GM18867 (cell line): ENCODE data around the gene ZNF90.
"Not testable (repeated sequence)": the region's sequence is repeated elsewhere in the genome, so short reads cannot be mapped to it uniquely, and the experiment has no call there.

Experiments
- ATAC-seq: cut with Tn5 transposase; IDR thresholded peaks from one replicate; pipeline ENCODE4 v1.9.1; 2021; ENCODE audit warnings: mild to moderate bottlenecking, moderate library complexity; ENCODE audit not compliant: unreplicated experiment

The ZNF90 gene

DNA sequence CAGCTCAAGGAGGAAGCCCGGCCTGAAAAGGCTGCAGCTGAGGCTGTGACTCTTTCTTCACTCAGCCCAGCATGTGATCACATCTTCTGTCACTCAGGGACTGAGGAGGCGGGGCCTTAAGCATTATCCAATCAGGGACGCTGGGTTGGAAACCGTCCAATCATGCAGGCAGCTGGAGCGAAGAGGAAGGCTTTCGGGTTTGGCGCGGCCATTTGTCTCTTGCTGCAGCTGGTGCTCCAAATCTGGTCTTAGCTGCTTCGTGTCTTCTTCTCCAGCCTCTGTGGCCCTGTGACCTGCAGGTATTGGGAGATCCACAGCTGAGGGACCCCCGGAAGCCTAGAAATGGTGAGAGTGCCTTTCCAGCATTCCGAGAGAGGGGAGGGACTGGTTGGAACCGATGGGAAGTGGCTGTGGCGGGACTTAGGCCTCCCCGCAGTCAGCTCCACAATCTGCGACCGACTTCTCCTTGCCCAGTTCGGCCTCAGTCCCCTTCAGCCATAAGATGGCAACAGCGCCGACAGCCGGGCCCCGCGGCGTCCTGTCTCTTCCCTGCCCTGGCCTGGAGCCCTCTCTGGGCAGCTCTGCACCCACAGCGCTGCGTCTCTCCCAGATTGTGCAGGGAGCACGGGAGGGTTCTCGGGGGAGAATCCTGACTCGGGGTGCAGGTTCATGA lies at the start of gene ZNF90:
TSS of gene ZNF90 (plus strand) at position 210 of the 673 bp plus-strand sequence. CDS start at position 343, 133 bp downstream.
- ATAC-seq = no peak

DNA sequence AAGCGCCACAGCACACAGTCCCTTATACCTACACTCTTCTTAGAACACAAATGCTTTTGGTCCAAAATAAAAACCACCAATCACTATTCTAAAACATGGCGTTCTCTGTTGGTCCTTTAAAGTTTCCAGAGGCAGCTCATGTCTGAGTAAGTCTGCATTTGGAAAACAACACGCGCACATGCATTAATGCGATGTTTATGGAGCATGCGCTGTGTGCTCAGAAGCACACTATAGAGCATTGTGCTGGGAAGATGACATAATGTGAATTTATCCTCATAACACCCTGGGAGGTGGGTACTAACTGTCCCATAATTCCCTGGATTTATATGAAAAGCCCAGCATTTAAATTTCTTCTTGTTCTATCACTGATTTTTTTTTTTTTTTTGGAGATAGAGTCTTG lies 49.2 kb upstream of the ZNF90 start:
- no peak for ATAC-seq

- no peak for ATAC-seq
Observed at GRCh38 chr19:20035935-20036334, 41.9 kb upstream of the ZNF90 start.

DNA sequence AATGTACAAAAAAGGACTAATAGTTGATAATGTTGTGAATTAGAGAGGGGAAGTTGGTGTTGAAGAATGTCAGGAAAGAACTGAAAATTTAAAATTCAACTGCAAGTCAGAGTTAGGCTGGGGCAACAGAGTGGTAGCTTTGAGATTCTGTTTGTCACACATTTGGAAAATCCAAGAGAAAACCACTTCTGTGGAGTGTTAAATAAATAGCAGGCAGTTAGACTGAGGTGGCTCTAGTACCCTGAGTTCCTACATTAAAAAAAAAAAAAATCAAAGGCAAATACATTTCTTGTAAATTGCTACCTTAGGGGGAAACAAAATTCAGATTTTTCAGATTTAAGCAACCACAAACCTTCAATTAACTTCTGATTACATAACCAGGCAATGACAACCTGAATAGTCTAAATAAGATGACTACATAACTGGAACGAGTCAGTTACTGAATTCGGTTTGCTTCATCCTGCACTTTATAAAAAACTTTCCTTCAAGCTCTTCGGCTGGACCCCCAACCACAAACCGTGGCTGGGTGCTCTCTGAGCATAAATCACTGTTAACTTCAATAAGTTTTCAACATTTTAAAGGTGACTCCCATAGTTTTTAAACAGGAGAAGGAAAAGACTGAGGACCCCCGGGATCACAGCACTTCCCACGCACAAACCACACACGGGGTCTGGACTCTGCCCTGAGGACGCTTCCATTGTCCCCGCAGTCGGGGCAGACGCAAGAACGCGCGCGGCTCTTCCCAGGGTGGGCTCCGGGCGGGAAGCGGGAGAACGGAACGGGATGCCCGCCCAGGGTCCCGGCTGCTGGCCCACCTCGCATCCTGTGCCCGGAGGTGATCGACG lies 39.2 kb upstream of the ZNF90 start:
- no peak for ATAC-seq

GRCh38 chr19:20039203-20039723 lies 38.5 kb upstream of the ZNF90 start, which contains the start of gene ZNF682:
TSS of gene ZNF682 (minus strand) at chr19:20039505. CDS start at chr19:20039345, 160 bp downstream.
- peak; percentile 93 for ATAC-seq

- ATAC-seq = no peak
Observed at GRCh38 chr19:20044663-20045062, 33.1 kb upstream of the ZNF90 start.

DNA sequence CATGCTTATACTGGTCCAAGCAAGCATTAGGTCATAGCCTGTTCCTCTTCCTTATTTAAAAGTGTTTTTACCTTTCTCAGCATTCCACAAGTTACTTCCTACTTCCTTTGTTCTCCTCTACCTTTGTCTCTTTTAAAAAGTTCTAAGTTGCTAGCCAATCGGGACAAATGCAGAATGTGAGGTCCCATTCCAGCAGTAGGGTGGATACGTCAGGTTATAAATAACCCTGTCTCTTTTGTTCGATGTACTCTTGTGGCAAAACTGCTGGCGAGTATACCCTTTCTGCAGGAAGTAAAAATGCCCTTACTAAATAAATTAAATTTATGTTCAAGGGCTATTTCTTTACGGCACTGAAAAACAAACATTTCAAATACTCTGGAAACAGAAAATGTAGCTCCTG lies 32.1 kb upstream of the ZNF90 start:
- not testable (repeated sequence) for ATAC-seq

- ATAC-seq = peak; percentile 65
Observed at GRCh38 chr19:20051841-20052768, 25.7 kb upstream of the ZNF90 start.

- ATAC-seq = not testable (repeated sequence)
Observed at GRCh38 chr19:20058738-20059137, 19.1 kb upstream of the ZNF90 start.

DNA sequence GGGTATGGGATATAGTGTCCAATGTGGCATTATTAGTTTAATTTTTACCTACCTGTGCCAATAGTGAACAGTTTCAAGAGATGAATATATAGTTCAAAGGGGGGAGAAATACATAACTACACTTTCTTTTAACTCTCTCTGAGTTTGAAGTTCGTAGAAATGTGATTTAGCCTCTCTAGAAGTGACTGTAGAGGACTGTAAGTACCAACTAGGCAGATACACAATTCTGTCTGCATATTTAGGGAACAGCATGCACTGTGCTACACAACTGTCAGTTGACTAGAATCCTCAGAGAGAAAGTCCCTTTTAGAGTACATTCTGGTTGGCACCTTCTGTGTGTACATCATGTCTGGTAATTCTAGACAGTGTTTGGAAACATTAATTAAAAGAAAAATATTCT lies 17.5 kb upstream of the ZNF90 start:
- ATAC-seq = no peak

DNA sequence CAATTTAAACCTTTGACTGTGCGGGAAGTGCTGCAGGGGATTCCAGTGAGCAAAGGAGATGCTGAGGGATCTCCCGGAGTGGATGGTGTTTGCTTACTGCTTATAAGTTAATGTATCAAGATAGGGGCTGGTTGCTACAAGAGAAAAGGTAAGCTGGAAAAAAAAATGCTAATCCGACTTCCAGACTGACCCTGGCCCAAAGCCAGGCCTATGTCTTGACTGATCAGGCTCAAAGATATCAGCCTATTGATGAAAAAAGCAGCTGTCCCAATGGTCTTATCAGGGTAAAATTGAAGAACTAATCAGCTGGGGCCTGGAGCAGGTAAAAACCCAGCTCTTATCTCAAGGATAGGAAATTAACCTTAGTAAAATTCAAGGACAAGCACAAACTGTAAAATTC lies 10.9 kb upstream of the ZNF90 start:
- ATAC-seq = no peak

DNA sequence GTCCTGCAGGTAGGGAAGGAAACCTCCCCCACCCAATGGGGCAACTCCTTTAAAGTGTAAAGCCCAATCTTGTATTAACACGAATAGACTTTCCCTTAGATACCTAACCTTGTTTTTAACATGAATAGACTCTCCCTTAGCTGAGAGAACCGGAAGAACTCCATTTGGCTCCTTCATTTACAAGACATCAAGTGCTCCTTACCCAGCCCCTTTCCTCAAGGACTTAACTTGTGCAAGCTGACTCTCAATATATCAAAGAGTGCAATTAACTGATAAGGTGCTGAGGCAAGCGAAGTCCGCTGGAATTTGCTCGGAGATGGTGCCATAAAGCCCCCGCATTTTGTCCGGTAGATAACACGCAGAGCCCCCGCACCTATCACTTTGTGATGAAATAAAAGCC lies 9.9 kb upstream of the ZNF90 start:
- ATAC-seq = no peak

- not testable (repeated sequence) for ATAC-seq
Observed at GRCh38 chr19:20068559-20068958, 9.2 kb upstream of the ZNF90 start.

- ATAC-seq = no peak
Observed at GRCh38 chr19:20070691-20071090, 7.1 kb upstream of the ZNF90 start.

- no peak for ATAC-seq
Observed at GRCh38 chr19:20072936-20073335, 4.9 kb upstream of the ZNF90 start.

DNA sequence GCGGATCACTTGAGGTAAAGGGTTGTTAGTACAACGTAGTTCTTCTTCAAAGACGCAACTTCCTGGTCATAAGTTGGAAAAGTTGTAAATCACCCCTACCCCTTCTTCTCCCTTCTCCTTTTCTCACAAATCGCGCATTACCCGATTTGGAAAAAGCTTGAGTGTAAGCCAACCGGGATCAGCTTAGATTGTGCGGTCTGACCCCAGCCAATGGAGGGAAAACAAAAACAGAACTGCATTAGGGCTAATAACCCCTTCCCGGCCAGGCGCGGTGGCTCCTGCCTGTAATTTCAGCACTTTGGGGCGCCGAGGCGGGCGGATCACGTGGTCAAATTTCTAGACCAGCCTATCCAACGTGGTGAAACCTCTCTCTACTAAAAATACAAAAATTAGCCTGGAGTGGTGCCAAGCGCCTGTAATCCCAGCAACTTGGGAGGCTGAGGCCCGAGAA lies 806 bp downstream of the ZNF90 start:
- no peak for ATAC-seq

- no peak for ATAC-seq
Observed at GRCh38 chr19:20079476-20079875, 1.7 kb downstream of the ZNF90 start.

DNA sequence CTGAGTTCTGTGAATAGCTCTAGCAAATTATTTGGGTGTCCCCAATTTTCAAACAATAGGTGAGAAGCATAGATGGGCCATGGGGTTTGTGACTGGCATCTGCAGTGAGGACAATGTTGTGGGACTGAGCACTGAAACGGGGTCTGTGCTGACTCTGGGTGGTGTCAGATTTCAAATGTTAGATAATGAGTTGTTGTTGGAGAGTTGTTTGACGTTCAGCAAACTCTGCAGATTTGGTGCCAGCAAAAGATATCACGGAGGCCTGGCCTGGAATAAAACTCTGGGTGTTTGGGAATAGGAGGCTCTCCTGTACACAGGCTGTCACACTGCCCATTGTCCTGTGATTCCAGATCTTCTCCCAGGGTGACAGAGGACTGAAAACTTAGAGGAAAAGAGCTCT lies 2.9 kb downstream of the ZNF90 start:
- no peak for ATAC-seq

GRCh38 chr19:20082232-20082833 lies 4.5 kb downstream of the ZNF90 start:
- not testable (repeated sequence) for ATAC-seq

GRCh38 chr19:20082876-20083275 lies 5.1 kb downstream of the ZNF90 start:
- not testable (repeated sequence) for ATAC-seq
